Tibial nerve (tissue), 3 donors: Measurements from ENCODE around the gene MYRFL.

Experiments
- POLR2A ChIP-seq, 2 donors: fragments of 450-650 bp; IDR thresholded peaks; one replicate each; pipeline ENCODE4 v1.6.1; 2017; ENCODE audit warnings: antibody characterized with exemption in 2 of 2, mild to moderate bottlenecking in 2 of 2, moderate library complexity in 2 of 2
- TF ChIP-seq, protein P1 (sequence below), 5 experiments: fragments of 200-600 bp in 3 of 5; fragments of 450-650 bp in 2 of 5; sonication (generic) in 3 of 5; IDR thresholded peaks; one replicate each; pipeline ENCODE4 v1.5.1; 2016 to 2019; ENCODE audit warnings: antibody characterized with exemption in 5 of 5, mild to moderate bottlenecking in 3 of 5, moderate library complexity in 2 of 5

DNA sequence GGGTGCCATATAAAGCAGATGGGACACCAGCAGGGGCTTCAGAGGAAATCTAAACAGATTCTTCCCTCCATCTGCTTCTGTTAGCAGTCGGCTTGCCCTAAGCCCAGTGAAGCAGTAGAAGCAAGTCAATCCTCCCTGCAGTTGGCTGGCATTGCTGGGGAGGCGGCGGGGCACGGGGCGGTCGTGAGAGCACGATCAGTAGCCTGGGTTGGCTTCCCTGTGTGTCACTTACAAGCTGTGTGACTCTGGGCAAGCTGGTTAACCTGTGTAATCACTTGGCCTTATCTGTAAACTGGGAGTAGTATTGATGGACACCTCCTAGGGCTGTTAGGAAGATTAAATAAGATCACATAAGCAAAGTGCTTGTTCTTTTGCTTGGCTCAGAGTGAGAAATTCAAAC is 19.4 kb downstream of the MYRFL start:
- TF ChIP-seq POLR2A (IDR thresholded peaks at IDR 0.05): no peak
- TF ChIP-seq, protein P1, sequence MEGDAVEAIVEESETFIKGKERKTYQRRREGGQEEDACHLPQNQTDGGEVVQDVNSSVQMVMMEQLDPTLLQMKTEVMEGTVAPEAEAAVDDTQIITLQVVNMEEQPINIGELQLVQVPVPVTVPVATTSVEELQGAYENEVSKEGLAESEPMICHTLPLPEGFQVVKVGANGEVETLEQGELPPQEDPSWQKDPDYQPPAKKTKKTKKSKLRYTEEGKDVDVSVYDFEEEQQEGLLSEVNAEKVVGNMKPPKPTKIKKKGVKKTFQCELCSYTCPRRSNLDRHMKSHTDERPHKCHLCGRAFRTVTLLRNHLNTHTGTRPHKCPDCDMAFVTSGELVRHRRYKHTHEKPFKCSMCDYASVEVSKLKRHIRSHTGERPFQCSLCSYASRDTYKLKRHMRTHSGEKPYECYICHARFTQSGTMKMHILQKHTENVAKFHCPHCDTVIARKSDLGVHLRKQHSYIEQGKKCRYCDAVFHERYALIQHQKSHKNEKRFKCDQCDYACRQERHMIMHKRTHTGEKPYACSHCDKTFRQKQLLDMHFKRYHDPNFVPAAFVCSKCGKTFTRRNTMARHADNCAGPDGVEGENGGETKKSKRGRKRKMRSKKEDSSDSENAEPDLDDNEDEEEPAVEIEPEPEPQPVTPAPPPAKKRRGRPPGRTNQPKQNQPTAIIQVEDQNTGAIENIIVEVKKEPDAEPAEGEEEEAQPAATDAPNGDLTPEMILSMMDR (IDR thresholded peaks at IDR 0.05): no peak
